ENCODE data around the gene MREG.

Gene MREG

DNA sequence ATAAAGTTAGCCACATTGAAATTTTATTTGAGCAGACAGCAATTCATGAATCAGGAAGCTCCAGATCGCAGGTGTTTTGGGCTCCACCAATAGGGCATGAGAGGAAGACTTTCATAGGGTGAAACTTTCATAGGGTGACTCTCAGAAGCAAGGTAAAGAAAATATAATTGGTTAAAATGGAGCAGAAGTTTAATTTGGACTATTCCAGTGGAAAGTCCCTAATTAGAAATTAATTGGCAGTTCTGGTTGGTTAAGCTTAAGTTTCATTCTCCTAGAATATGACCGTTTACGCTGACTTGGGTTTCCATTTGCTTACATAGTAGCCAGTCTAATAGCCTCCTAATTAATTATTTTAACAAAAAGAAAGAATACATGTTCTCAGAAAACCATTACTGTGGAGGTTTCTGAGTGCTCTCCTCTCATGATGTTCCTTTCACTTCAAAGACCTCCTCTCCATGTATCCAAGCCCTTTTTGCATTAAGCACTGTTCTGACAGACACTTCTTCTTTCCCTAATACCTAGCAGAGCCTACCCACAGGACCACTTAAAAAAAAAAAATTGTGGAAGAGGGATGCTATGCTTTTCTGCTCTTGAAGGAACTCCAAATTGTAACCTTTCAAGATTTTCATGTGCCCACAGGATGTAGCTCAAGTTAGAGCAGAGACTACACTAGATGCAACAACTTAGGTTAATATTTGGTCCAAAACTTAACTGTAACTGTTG, 99.1 kb downstream of the MREG start:
- no peak for DNase-seq

DNA sequence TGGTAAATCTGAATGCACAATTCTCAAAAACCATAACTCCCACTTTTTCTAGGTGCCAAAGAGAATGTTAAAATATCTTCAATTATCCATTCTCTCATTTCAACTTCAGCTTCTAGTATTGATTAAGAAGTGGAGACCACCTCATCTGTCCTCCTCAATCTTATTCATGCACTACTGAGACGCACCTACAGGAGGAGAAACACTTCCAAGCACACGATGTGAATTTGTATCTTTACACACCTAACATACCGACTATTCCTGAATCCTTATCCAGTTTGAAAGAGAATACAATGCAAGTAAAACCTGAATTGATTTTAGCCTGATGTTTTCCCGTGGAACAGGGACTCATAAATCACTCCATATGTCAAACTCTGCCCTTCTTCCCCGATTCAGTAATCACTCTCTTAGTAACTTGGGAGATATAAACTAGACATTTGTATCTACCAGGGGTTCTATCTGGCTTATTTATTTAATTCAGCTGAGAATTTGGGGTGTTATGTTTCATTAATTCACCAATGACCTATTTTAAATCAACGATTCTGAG, 101.0 kb downstream of the MREG start:
- DNase-seq, result no peak

DNA sequence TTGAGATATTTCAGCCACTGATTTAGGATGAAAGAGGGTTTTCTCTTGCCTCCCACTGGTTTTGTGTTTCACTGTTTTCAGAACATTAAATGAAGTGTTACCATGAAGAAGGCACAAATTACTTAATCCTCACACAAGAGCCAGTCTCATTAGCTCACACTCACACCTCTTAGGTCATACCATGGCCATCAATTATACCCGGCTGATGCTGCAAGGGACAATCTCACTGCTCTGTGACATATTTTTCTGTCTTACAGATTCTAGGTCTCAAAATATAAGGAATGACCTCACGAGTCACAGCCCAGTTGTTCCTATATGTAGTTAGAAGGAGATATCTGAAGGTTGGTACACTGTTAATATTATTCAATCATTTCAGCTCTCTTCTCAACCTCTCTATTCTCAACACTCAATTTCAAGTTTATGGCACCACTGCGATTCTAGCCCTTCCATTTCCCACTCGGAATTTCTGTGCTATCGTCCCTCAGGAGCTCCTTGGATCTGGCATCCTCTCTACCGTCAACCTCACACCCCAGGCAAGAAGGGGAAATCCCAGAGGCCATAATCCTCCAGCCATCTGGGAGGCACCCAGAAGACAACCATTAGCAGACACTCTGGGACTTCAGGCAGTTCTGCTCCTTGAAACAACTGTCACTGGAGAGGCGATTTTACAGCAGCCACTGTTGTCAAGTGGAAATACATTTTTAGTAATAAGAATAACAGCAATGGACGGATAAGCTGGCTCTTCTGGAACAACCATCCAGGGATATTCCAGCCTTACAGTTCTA, 101.9 kb downstream of the MREG start:
- DNase-seq, result no peak

GRCh38 chr2:215910180-215910579, 103.2 kb downstream of the MREG start:
- DNase-seq, result no peak

DNA sequence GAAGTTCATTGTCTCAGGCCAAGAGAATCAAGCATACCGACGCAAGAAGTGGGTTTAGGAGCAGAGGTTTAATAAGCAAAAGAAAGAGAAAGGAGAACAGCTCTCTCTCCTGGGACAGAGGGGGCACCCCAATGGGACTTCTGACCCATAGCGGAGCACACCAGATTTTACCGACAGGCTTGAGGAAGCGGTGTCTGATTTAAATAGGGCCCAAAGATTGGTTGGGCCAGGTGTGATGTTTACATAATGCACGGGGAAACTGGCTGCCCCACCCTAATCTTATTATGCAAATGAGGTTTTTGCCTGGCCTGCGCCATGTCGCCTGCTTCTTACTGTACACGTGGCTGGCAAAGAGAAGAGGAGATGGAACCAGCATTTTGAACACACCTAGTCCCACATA, 106.2 kb downstream of the MREG start:
- no peak for DNase-seq

DNA sequence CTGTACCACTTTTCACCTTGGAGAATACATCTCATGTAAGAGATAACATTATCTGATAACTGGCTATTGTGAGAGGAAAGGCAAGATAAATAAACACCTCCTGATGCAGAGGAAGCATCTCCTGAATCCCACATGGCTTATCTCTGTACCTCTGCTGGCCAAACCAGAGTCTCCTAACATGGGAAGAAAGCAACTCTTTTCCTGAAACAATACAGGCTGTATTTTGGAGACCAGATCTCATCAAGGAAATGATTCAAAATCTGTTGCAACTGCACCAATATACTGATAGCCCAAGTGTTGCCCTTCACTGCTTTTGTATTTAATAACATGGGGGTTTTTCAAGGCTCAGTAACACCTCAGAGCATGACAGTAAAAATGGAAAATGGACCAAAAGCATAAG, 106.9 kb downstream of the MREG start:
- DNase-seq, result no peak

GRCh38 chr2:215905691-215906090, 107.7 kb downstream of the MREG start:
- no peak for DNase-seq

DNA sequence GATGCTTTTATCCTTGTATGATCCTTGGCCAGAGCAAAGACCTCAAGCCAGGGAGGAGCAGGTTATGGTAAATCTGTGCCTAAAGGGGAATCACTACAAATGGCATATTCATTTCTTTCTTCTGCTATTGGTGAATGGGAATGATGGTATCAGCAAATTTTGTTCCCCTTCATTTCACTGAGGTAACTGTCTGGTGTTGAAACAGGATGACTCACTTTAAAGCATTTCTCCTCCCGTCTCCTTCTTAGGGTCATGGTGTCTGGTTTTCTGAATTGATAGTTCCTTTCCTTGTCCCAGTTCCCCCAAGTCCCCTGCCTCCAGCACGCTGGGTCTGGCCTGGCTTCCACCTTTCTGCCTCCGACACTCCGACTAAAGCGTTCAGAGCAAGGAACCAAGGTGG, 109.2 kb downstream of the MREG start:
- DNase-seq, result no peak

GRCh38 chr2:215903203-215903602, 110.1 kb downstream of the MREG start:
- DNase-seq, result no peak

DNA sequence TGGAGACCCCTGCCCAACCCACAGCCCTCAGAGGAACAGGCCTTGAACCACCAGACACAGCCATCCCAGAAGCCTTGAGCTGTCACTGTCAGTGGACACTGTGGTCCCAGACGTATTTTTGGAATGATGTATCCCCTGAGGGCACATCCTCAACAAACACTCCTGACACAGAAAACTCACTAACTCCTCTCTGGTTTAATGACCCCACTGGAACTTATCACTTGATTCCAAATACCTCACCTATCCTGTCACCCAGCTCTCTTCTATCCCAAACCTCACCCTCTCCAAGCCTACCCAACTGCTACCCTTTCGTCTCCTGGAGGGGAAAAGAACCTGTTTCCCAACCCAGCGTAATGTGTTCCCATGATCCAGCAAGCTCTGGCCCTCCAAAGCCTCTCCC, 111.6 kb downstream of the MREG start:
- DNase-seq, result no peak

DNA sequence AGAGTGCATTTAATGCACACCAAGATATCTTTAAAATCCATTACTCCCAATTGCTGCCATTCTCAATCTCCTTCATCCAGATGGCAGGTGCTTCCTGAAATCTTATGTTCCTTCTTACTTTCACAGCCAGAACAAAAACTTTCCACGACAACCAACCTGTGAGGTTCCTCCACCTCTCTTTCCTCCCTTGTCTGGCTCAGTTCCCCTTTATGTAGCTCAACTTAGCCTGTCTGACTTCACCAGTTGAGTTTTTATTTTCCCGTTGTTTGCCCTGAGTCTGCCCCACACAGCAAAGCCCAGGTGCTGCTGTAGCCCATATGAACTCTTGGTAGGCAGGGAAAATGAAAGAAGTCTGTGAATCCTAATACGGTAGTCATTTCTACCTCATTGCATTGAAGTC, 112.5 kb downstream of the MREG start:
- no peak for DNase-seq

GRCh38 chr2:215900203-215900611, 113.1 kb downstream of the MREG start:
- no peak for DNase-seq

GRCh38 chr2:215899141-215900074, 113.9 kb downstream of the MREG start:
- no peak for DNase-seq

GRCh38 chr2:215898363-215898762, 115.0 kb downstream of the MREG start:
- no peak for DNase-seq

- DNase-seq, result peak; percentile 4
These were observed 116.4 kb downstream of the MREG start for GRCh38 chr2:215896921-215897320.

DNA sequence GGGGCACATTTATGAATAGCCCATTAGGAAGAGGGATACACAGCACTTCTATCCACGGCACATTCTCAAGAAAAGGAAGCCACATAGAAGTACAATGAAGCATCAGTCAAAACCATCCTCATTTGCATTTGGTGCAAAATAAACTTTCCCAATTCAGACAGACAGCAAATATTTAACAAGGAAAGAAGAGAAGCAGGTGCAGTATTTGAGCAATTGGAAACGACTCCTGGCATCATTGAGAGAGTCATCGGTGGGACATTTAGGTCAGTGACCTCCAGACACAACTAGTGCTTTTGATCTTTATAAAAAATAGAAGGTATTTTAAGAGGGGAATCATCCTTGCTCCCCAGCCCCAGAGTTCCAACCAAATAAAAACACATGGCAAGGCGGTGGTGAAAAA, 118.0 kb downstream of the MREG start:
- no peak for DNase-seq
